Body of pancreas (tissue), 4 donors: ENCODE data around the gene BCR. TPM values are rescaled to one million over a fixed set of nuclear protein-coding genes. Genes with fewer than 3 reads are reported as not detected.

Experiments
- ATAC-seq: fragments of 150-250 bp; one replicate; pipeline ENCODE4 v1.9.1; 2016
- DNase-seq, 4 donors: peaks; one replicate each; pipeline ENCODE4 v3.0.0-alpha.2; 2019
- H3K27ac ChIP-seq, 4 donors: fragments of 200-600 bp; sonication (generic); 1 replicate in 3 of 4; 2 replicates in 1 of 4; pipeline versions ENCODE4 v1.5.1 to v1.6.1; 2016 to 2019; ENCODE audit warnings: mild to moderate bottlenecking in 1 of 4, mixed read lengths in 1 of 4, moderate library complexity in 1 of 4
- H3K27me3 ChIP-seq, 2 donors: fragments of 200-600 bp; sonication (generic); one replicate each; pipeline ENCODE4 v1.6.0; 2016; ENCODE audit warnings: mild to moderate bottlenecking in 1 of 2
- H3K36me3 ChIP-seq, 2 donors: fragments of 200-600 bp; sonication (generic); replicated peaks in 1 of 2; 2 replicates each; pipeline ENCODE4 v1.5.1; 2016; ENCODE audit warnings: low read depth in 2 of 2; ENCODE audit not compliant: insufficient read depth in 1 of 2
- H3K4me1 ChIP-seq: fragments of 200-600 bp; sonication (generic); one replicate; pipeline ENCODE4 v1.6.0; 2016
- H3K4me3 ChIP-seq, 2 donors: fragments of 200-600 bp; sonication (generic); 1 replicate in 1 of 2; 2 replicates in 1 of 2; pipeline ENCODE4 v1.5.1; 2016 to 2019
- H3K9me3 ChIP-seq, 3 donors: fragments of 200-600 bp; sonication (generic); 1 replicate in 2 of 3; 2 replicates in 1 of 3; pipeline ENCODE4 v1.5.1; 2016
- CTCF ChIP-seq, 7 experiments: fragments of 450-650 bp in 4 of 7; fragments of 200-600 bp in 3 of 7; sonication (generic) in 3 of 7; IDR thresholded peaks; one replicate each; pipeline ENCODE4 v1.5.1; 2016 to 2019; ENCODE audit warnings: antibody characterized with exemption in 7 of 7
- POLR2A ChIP-seq, 3 donors: fragments of 450-650 bp; IDR thresholded peaks; one replicate each; pipeline ENCODE4 v1.6.1; 2016; ENCODE audit warnings: antibody characterized with exemption in 3 of 3, mild to moderate bottlenecking in 2 of 3
- WGBS, 2 donors: methylation state at CpG; one replicate each; pipeline ENCODE4 v1.1.5; 2017; 5-methylcytosine and 5-hydroxymethylcytosine counted together
- intact Hi-C: fragments of 100-400 bp; cut with DNase I; formaldehyde crosslinking; loops from one replicate; pipeline ENCODE4 v1.15.1; 2023
- total RNA-seq, 2 donors: library from RNA; depleted of rRNA; stranded (reverse); fragments of >200 nt; gene quantifications; one replicate each; pipeline ENCODE4 v1.1.0, GENCODE V29; 2016

The BCR gene
- total RNA-seq, 2 donors from 2014 or later, result 28.3 to 71.2 TPM

- no peaks in the 10 kb centered on the region for H3K27me3 ChIP-seq
- H3K4me3 ChIP-seq, result no peak overlapping the region
- no peak for TF ChIP-seq CTCF (IDR thresholded peaks at IDR 0.05)
- TF ChIP-seq POLR2A (IDR thresholded peaks at IDR 0.05), result no peak
- intact Hi-C loops, result no loop called here
- no peak for DNase-seq
- H3K9me3 ChIP-seq, result no peaks in the 10 kb centered on the region
- H3K4me1 ChIP-seq, result peaks cover 20% of the 10 kb centered on the region
- no peaks in the 10 kb centered on the region for H3K36me3 ChIP-seq
- no peak for ATAC-seq
- 92 to 98% methylated on average over 2 of the region's 2 CpGs for whole genome bisulfite sequencing, 2 donors
- H3K27ac ChIP-seq, result no peak overlapping the region
Observed at GRCh38 chr22:23228503-23228902, 48.2 kb downstream of the BCR start.

- Histone ChIP-seq H3K4me1 (peaks cover 8% of the 10 kb centered on the region), H3K27ac (no peak overlapping the region), H3K27me3 (no peaks in the 10 kb centered on the region), H3K4me3 (no peak overlapping the region), H3K9me3 (no peaks in the 10 kb centered on the region), H3K36me3 (no peaks in the 10 kb centered on the region)
- TF ChIP-seq POLR2A (IDR thresholded peaks at IDR 0.05) (no peak), CTCF (IDR thresholded peaks at IDR 0.05) (no peak)
- intact Hi-C loops, result no loop called here
- no peak for DNase-seq
- 85 to 96% methylated on average over 4 of the region's 4 CpGs for WGBS, 2 donors
- ATAC-seq, result no peak
Observed at GRCh38 chr22:23229646-23230045, 49.3 kb downstream of the BCR start.

GRCh38 chr22:23230348-23231068 is 50.2 kb downstream of the BCR start:
- no peak for ATAC-seq
- TF ChIP-seq POLR2A (IDR thresholded peaks at IDR 0.05) (no peak), CTCF (IDR thresholded peaks at IDR 0.05) (no peak)
- no peak overlapping the region for H3K27ac ChIP-seq
- WGBS, 2 donors, result 91 to 96% methylated on average over 10 of the region's 10 CpGs
- H3K4me1 ChIP-seq, result peaks cover 6% of the 10 kb centered on the region
- H3K4me3 ChIP-seq, result no peak overlapping the region
- no peak for DNase-seq
- intact Hi-C loops, result no loop called here
- H3K27me3 ChIP-seq, result no peaks in the 10 kb centered on the region
- no peaks in the 10 kb centered on the region for H3K36me3 ChIP-seq
- no peaks in the 10 kb centered on the region for H3K9me3 ChIP-seq

GRCh38 chr22:23231471-23232093 is 51.3 kb downstream of the BCR start:
- no peak for TF ChIP-seq POLR2A (IDR thresholded peaks at IDR 0.05)
- TF ChIP-seq CTCF (IDR thresholded peaks at IDR 0.05), result no peak
- ATAC-seq (no peak), DNase-seq (no peak)
- Histone ChIP-seq H3K4me1 (peaks cover 12% of the 10 kb centered on the region), H3K9me3 (no peaks in the 10 kb centered on the region), H3K27ac (no peak overlapping the region), H3K36me3 (no peaks in the 10 kb centered on the region), H3K4me3 (no peak overlapping the region), H3K27me3 (no peaks in the 10 kb centered on the region)
- intact Hi-C loops, result no loop called here
- 90 to 95% methylated on average over 5 of the region's 5 CpGs for WGBS, 2 donors
